Mucosa of gallbladder (tissue), 1 donor: Measurements from ENCODE around the gene NFX1. TPM values are rescaled to one million over a fixed set of nuclear protein-coding genes. Genes with fewer than 3 reads are reported as not detected.

Experiments used
- total RNA-seq: library from RNA; stranded (reverse); gene quantifications from one replicate; pipeline ENCODE4 v1.2.1, GENCODE V29; 2021
- donor health status: DM: no; HTN: no; CAD: no.

The NFX1 gene
- total RNA-seq, 1 donor from 2014 or later: 30.1 TPM

Other genes starting within 250 kb of the NFX1 start
- 20.6 TPM for gene SMU1, start 213.8 kb upstream of the NFX1 start, total RNA-seq
- 66.8 TPM for gene B4GALT1, start 123.2 kb upstream of the NFX1 start, total RNA-seq
- 2.5 TPM for gene SPINK4, start 50.3 kb upstream of the NFX1 start, total RNA-seq
- 92.5 TPM for gene BAG1, start 25.8 kb upstream of the NFX1 start, total RNA-seq
- 73.0 TPM for gene CHMP5, start 25.5 kb upstream of the NFX1 start, total RNA-seq
- gene AQP7, start 112.1 kb downstream of the NFX1 start, total RNA-seq: 15.0 TPM
- gene AQP3, start 157.1 kb downstream of the NFX1 start, total RNA-seq: 26.2 TPM
- 18.9 TPM for gene NOL6, start 183.4 kb downstream of the NFX1 start, total RNA-seq
- gene ANKRD18B, start 233.7 kb downstream of the NFX1 start, total RNA-seq: 2.1 TPM